Measurements from ENCODE around the gene RIPOR3. TPM values are rescaled to one million over a fixed set of nuclear protein-coding genes. Genes with fewer than 3 reads are reported as not detected.

The RIPOR3 gene
- total RNA-seq, 1 experiment from 2014 or later, result 1.8 TPM

DNA sequence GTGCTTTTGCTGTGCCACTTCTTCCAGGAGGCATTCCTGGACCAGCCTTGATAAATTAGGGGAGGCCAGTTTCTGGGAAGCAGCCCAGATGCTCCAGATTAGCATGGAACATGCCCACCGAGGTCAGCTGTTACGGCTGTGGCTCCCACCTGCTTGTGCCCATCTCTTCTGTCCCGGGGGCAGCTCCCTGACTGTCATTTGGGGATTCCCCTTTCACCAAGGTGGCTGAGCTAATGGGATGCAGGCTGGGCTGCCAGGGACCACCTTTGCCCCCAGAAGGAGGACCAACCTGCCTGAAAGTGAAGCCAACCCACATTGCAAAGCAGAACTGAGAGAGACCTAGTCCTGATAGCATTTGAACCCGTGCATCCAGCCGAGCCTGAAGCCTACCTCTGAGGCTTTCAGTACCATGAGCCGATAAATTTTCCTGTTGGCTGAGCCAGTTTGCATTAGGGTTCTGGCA lies 95.9 kb downstream of the RIPOR3 start:
- Histone ChIP-seq H3K27ac (no peak overlapping the region), H3K9me3 (replicated peaks) (no peaks in the 10 kb centered on the region), H3K36me3 (peaks cover 4% of the 10 kb centered on the region; the same call in 1 of the 2 replicates), H3K4me3 (no peak overlapping the region), H3K27me3 (replicated peaks) (peaks cover 6% of the 10 kb centered on the region; the same call in 1 of the 2 replicates), H3K4me1 (replicated peaks) (peaks cover 12% of the 10 kb centered on the region)
- DNase-seq (ENCODE audit: low read depth in 1 of 2, low spot score in 2 of 2), result no peak

GRCh38 chr20:50594591-50595432 lies 96.5 kb downstream of the RIPOR3 start:
- peaks cover 12% of the 10 kb centered on the region for H3K4me1 ChIP-seq (replicated peaks)
- H3K9me3 ChIP-seq (replicated peaks), result no peaks in the 10 kb centered on the region
- peak in 1 of 2 experiments; percentile 27 for DNase-seq (ENCODE audit: low read depth in 1 of 2, low spot score in 2 of 2)
- H3K36me3 ChIP-seq, result peaks cover 11% of the 10 kb centered on the region
- H3K27ac ChIP-seq, result no peak overlapping the region
- no peak overlapping the region for H3K4me3 ChIP-seq
- peaks cover 6% of the 10 kb centered on the region; the same call in 1 of the 2 replicates for H3K27me3 ChIP-seq (replicated peaks)

DNA sequence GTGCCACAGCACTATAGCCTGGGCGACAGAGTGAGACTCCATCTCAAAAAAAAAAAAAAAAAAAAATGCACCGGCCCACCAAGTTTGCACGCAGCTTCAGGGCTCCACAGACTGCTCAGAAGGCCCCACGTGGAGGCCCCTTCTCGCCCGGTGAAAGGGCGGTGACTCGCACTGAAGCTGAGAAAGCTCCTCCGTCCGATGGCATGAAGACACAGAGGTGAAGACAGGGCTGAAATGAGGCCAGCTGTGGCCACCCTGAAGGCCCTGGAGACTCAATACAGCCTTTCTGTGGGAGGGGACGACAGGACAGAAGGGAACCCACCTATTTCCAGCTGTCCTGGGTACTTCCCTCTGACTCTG lies 97.1 kb downstream of the RIPOR3 start:
- Histone ChIP-seq H3K9me3 (replicated peaks) (no peaks in the 10 kb centered on the region), H3K27me3 (replicated peaks) (peaks cover 6% of the 10 kb centered on the region; the same call in 1 of the 2 replicates), H3K27ac (no peak overlapping the region)

DNA sequence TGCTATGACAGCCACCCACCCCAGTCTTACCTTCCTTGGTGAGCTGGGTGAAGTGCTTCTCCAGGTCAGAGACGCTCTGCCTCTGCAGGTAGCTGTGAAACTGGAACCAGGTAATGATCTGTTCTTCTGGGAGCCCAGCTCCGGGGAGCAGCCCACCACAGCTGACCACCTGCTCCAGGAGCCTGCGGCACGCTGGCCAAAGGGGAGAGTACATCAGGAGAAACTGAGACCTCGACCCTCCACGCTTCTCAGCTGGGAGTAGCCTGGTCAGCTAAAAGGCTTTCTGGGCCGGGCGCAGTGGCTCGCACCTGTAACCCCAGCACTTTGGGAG lies 98.4 kb downstream of the RIPOR3 start:
- Histone ChIP-seq H3K4me1 (replicated peaks) (peaks cover 12% of the 10 kb centered on the region), H3K4me3 (no peak overlapping the region), H3K9me3 (replicated peaks) (no peaks in the 10 kb centered on the region), H3K36me3 (peaks cover 20% of the 10 kb centered on the region), H3K27ac (no peak overlapping the region), H3K27me3 (replicated peaks) (peaks cover 6% of the 10 kb centered on the region; the same call in 1 of the 2 replicates)
- DNase-seq (ENCODE audit: low read depth in 1 of 2, low spot score in 2 of 2), result no peak

More for the DNA sequence above, 97.1 kb downstream of the RIPOR3 start:
- Histone ChIP-seq H3K36me3 (peaks cover 15% of the 10 kb centered on the region), H3K4me1 (replicated peaks) (peaks cover 12% of the 10 kb centered on the region), H3K4me3 (no peak overlapping the region)
- DNase-seq (ENCODE audit: low read depth in 1 of 2, low spot score in 2 of 2), result no peak

DNA sequence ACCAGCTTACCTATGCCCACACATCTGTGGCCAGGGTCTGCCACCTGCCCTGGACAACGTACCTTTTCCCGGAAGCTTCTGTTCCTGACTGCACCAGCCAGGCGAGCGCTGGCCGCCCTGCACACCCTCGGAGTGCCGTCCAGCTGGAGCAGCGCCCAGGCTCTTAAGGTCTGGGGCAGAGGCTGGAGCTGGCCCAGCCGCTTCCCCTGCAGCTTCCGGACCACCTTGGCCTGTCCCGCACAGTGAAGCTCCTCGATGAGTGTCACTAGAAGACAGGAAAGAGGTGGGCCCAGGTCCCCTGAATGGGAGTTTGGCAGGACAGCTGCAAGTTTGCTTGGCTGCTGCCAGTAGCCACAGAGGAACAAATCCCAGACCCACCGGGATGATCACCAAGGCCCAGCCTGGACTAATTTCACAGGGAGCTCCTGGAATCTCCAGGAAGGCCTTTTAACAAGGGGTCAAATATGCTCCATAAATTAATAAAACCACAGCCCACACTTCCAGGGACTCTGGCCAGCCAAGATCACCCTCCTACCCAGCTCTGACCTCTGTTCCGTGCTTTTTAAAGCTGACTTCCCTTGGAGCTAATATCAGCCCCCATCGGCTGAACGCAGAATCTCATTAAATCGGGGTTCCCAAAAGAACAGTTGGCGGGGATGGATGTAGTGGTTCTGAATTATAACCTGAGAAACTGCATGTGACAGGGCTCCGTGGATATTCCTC lies 98.9 kb downstream of the RIPOR3 start:
- H3K27me3 ChIP-seq (replicated peaks), result peaks cover 6% of the 10 kb centered on the region; the same call in 1 of the 2 replicates
- no peak overlapping the region for H3K27ac ChIP-seq
- no peak for DNase-seq (ENCODE audit: low read depth in 1 of 2, low spot score in 2 of 2)

DNA sequence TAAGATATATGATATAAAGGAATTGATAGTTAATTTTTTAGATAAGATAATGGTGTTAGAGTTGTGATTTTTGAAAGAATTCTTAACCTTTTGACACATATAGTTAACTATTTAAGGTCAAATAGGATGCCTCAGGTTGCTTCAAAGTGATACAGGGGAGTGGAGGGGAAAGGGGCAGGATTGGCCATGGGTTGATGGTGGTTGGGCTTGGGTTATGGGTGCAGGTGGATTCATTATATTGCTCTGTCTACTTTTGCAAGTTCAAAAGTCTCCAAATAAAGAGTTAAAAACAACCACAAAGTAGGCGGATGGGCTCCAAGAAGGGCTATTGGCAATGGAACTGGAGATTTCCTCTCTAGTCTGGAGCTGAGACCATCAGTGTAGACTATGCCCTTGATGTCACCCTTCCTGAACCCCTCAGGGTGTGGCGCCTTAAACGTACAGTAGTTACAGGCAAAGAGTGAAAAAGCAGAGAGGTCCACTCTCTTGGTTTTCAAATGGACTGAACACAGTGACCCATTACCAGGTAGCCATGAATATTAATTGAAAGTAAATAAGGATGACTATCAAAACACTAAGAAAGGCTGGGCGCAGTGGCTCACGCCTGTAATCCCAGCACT lies 100.0 kb downstream of the RIPOR3 start:
- H3K9me3 ChIP-seq (replicated peaks), result no peaks in the 10 kb centered on the region
- H3K27ac ChIP-seq, result no peak overlapping the region
- peaks cover 36% of the 10 kb centered on the region for H3K36me3 ChIP-seq
- no peak for DNase-seq (ENCODE audit: low read depth in 1 of 2, low spot score in 2 of 2)
- H3K4me3 ChIP-seq, result no peak overlapping the region
- H3K4me1 ChIP-seq (replicated peaks), result peaks cover 10% of the 10 kb centered on the region
- peaks cover 6% of the 10 kb centered on the region; the same call in 1 of the 2 replicates for H3K27me3 ChIP-seq (replicated peaks)

More for the DNA sequence above, 98.9 kb downstream of the RIPOR3 start:
- Histone ChIP-seq H3K9me3 (replicated peaks) (no peaks in the 10 kb centered on the region), H3K4me1 (replicated peaks) (peaks cover 12% of the 10 kb centered on the region), H3K4me3 (no peak overlapping the region), H3K36me3 (peaks cover 25% of the 10 kb centered on the region)

DNA sequence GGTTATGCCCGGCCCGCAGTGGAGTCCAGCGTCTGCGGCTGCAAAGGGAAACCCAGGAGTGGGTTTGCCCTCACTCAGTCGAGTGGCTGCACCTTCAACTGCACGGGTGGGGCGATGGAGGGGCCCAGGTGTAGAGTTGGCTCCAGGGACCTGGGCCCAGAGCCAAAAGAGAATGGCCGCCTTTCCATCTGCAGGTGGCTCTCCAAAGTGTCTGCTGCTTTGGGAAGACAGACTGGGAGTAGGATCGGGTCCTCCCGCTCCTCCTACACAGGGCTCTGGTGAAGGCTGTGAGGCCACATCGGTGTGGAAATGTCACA lies 101.0 kb downstream of the RIPOR3 start:
- H3K36me3 ChIP-seq, result peaks cover 47% of the 10 kb centered on the region
- no peak overlapping the region for H3K4me3 ChIP-seq
- H3K9me3 ChIP-seq (replicated peaks), result no peaks in the 10 kb centered on the region
- no peak for DNase-seq (ENCODE audit: low read depth in 1 of 2, low spot score in 2 of 2)
- H3K4me1 ChIP-seq (replicated peaks), result no peaks in the 10 kb centered on the region; the same call in none of the 2 replicates
- H3K27ac ChIP-seq, result no peak overlapping the region
- H3K27me3 ChIP-seq (replicated peaks), result peaks cover 3% of the 10 kb centered on the region; the same call in 1 of the 2 replicates

DNA sequence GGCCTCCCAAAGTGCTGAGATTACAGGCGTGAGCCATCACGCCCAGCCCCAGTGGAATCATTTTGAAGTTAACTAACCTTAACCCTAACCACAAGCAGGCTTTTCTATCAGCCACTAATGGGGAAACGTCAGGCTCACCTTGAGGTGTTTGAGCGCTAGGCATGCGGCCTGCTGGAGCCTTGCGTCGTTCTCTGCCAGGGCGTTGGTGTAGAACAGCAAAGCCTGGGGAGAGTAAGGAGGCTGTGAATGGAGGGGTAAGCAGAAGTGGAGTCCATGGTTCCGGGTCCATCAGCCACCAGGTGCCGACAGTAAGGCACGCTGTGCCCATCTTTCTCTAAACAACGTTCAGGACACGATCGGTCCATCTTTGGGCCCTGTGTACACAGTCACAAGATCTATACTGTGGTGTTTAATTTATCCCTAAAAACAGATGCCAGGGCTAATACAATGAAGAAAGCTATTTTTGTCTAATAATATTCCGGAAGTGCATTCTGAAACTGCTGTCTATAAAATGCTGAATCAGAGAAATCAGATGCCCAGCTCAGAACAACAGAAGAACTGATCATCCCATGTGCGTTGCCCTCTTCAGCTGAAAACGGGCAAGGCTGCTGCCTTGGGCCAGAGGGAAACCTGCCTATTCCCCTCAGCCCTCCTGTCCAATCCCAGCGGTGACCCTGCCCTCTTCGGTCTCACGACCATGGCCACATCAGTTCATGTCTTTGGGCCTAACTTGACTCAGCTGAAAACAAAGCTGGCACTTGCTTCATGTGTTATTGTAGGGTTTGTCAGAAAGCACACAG lies 101.6 kb downstream of the RIPOR3 start:
- H3K27ac ChIP-seq, result no peak overlapping the region
- H3K4me1 ChIP-seq (replicated peaks), result no peaks in the 10 kb centered on the region; the same call in 1 of the 2 replicates
- DNase-seq (ENCODE audit: low read depth in 1 of 2, low spot score in 2 of 2), result no peak
- no peaks in the 10 kb centered on the region for H3K9me3 ChIP-seq (replicated peaks)
- peaks cover 52% of the 10 kb centered on the region for H3K36me3 ChIP-seq
- no peak overlapping the region for H3K4me3 ChIP-seq
- no peaks in the 10 kb centered on the region; the same call in 1 of the 2 replicates for H3K27me3 ChIP-seq (replicated peaks)

GRCh38 chr20:50588034-50588736 lies 103.2 kb downstream of the RIPOR3 start:
- H3K4me3 ChIP-seq, result no peak overlapping the region
- no peaks in the 10 kb centered on the region for H3K9me3 ChIP-seq (replicated peaks)
- no peak overlapping the region for H3K27ac ChIP-seq
- peak; percentile 57 to 82 for DNase-seq (ENCODE audit: low read depth in 1 of 2, low spot score in 2 of 2)
- H3K27me3 ChIP-seq (replicated peaks), result no peaks in the 10 kb centered on the region
- H3K4me1 ChIP-seq (replicated peaks), result no peaks in the 10 kb centered on the region
- H3K36me3 ChIP-seq, result peaks cover 65% of the 10 kb centered on the region

DNA sequence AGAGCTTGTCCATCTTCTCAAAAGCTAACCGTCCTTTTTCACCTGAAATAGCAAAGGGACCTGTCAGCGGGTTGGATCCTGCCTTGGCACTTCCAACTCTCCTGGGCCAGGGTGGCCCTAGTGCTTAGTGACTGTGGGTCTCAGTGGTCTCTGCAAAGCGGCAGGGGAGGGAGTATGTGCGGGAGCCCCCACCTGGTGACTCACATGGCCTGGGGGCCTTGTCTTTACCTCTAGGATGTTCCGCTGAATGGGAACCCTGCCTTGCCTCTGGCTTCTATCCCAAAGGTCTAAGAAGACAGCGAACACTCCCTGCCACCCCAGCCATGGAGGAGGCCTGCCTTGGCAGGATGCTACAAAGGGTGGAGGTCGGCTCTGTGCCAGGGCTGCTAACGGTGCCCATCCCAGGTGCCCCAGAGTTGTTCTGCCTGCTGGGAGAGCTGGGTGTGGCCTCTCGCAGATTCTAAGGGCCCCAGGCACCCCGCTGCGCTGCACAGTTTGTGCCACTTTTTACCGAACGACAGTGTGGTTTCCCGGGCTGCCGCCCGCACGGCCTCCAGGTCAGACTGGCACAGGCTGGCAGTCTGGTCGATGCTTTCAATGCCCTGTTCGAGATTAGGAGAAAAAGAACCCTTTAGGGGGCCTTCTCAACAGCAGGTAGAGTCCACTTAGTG lies 103.9 kb downstream of the RIPOR3 start:
- Histone ChIP-seq H3K27me3 (replicated peaks) (no peaks in the 10 kb centered on the region), H3K4me1 (replicated peaks) (no peaks in the 10 kb centered on the region), H3K36me3 (peaks cover 68% of the 10 kb centered on the region), H3K4me3 (no peak overlapping the region), H3K9me3 (replicated peaks) (no peaks in the 10 kb centered on the region), H3K27ac (no peak overlapping the region)
- DNase-seq (ENCODE audit: low read depth in 1 of 2, low spot score in 2 of 2), result no peak

DNA sequence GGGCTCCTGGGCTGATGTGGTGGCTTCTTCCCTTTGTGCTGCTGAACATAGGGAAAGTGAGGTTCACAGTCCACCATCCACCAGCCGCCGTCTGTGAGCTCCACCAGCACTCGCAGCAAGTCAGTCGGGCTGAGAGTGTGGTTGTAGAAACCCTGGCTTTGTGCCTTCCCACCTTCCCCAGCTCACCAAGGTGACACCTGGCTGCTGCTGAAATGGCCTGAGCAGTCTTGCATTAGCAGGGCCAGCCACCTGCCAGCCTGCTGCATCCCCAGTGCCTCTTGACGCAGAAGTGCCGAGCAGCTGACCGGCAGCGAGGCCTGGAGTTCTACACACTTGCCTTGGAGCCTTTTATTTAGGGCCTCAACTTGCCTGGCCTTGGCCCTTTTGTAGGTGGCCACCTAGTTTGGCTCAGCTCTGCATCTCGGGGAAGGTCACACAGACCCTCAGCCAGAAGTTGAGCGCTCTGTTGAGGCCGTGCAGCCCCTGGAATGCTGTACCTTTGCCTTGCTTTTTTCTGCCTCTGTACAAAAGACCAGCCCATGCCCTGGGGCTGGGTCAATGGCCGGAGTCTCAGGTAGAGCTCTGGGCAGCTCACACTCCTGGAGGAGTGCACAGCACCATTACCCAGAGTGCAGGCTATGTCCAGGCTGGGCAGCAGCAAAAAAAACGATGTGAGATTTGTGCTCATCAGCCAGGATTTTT lies 104.7 kb downstream of the RIPOR3 start:
- H3K4me1 ChIP-seq (replicated peaks), result no peaks in the 10 kb centered on the region
- no peak overlapping the region for H3K27ac ChIP-seq
- H3K27me3 ChIP-seq (replicated peaks), result no peaks in the 10 kb centered on the region
- DNase-seq (ENCODE audit: low read depth in 1 of 2, low spot score in 2 of 2), result no peak
- H3K9me3 ChIP-seq (replicated peaks), result no peaks in the 10 kb centered on the region
- H3K36me3 ChIP-seq, result peaks cover 75% of the 10 kb centered on the region
- H3K4me3 ChIP-seq, result no peak overlapping the region

DNA sequence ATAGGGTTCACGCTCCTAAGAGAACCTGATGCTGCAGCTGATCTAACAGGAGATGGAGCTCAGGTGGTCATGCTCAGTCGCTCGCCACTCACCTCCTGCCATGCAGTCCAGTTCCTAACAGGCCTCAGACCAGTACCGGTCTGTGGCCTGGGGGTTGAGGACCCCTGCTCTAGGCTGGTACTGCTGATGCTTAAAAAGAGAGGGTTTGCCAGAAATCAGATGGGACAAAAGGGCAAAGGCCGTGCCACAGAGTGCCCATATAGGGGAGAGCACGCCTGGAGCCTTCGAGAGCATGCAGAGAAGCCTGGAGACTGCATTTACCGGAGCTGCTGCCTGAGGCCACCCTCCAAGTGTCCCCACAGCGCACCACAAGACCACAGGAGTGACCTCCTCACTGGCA lies 105.7 kb downstream of the RIPOR3 start:
- Histone ChIP-seq H3K27ac (no peak overlapping the region), H3K4me1 (replicated peaks) (no peaks in the 10 kb centered on the region), H3K36me3 (peaks cover 83% of the 10 kb centered on the region), H3K27me3 (replicated peaks) (no peaks in the 10 kb centered on the region), H3K4me3 (no peak overlapping the region), H3K9me3 (replicated peaks) (no peaks in the 10 kb centered on the region)
- DNase-seq (ENCODE audit: low read depth in 1 of 2, low spot score in 2 of 2), result no peak

Measured in SJSA1 (cell line).